Measurements from ENCODE around the gene BDKRB1.

- TF ChIP-seq CTCF (IDR thresholded peaks at IDR 0.05) (peak; percentile 21; the same call in 1 of the 2 replicates), POLR2AphosphoS5 (IDR thresholded peaks at IDR 0.05; ENCODE audit: low read depth, low read length) (no peak), REST (IDR thresholded peaks at IDR 0.05; ENCODE audit: insufficient read depth in 1 of 2, low read depth in 2 of 2, low read length in 1 of 2) (no peak), SIN3A (IDR thresholded peaks at IDR 0.05; ENCODE audit: borderline replicate concordance, insufficient read depth, low read depth, low read length) (no peak), TCF7L2 (IDR thresholded peaks at IDR 0.05; ENCODE audit: low read depth, low read length) (no peak)
Measured at GRCh38 chr14:96304956-96305355, 48.9 kb downstream of the BDKRB1 start.
